Epithelial cell of prostate (primary cell): Measurements from ENCODE around the gene LPAR5.
"Not testable (repeated sequence)": the region's sequence is repeated elsewhere in the genome, so short reads cannot be mapped to it uniquely, and the experiment has no call there.

ENCODE experiments used
- DNase-seq: peaks from one replicate; pipeline ENCODE4 v3.0.0-alpha.2; 2011; ENCODE audit warnings: low read depth, low spot score
- H3K27ac ChIP-seq: fragments of 450-650 bp; 2 replicates; pipeline ENCODE4 v1.5.1; 2017; ENCODE audit warnings: mild to moderate bottlenecking

The LPAR5 gene

GRCh38 chr12:6608592-6609281 is 27.0 kb downstream of the LPAR5 start:
- DNase-seq, result no peak
- H3K27ac ChIP-seq, result peak overlapping the region; percentile 71

GRCh38 chr12:6607751-6608591 is 27.8 kb downstream of the LPAR5 start:
- DNase-seq, result no peak
- H3K27ac ChIP-seq, result peak overlapping the region; percentile 71

GRCh38 chr12:6606331-6607131 is 29.2 kb downstream of the LPAR5 start:
- DNase-seq, result no peak
- H3K27ac ChIP-seq, result peak overlapping the region; percentile 71

DNA sequence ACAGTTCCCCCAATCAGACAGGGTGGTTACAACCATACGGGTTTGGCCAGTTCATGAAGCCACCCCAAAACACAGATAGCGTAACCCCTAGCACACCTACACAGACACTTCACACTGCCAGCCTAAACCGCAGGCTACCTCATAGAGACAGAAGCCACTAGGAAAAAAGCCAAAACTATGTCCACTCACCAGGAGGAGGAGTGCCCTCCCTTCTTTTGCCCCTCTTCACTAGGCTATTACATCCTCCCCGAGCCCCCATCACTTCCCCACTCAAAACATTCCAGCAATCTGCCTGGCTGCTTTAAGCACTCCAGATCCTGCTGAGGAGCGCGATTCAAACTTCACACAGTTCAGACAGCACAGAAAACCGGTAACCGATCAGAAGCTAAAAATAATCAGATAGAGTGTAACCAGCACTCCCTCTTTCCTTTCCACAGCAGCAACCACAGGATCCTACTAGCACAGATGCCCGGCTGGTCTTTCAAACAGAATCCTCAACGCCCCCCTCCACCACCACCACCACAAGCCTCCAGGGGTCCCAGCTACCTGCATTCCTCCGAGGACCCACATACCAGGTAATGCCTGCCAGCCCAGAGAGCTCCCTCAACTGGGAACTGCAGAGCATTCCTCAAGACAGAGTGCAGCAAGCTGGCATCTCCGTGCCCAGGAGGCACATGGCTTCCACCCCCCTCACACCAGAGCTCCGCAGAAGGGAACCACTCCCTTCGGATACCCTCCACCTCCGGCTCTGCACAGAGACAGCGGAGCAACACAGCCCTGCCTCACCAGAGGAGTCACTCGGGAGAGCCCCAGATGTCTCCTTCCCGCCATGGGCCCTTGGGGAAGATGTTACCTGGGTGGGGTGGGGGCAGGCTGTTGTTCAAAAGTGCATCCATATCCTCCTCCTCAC is 30.1 kb downstream of the LPAR5 start:
- no peak for DNase-seq
- peak overlapping the region; percentile 71 for H3K27ac ChIP-seq

- H3K27ac ChIP-seq, result no peak overlapping the region
- DNase-seq, result no peak
Measured at GRCh38 chr12:6604259-6605029, 31.3 kb downstream of the LPAR5 start.

GRCh38 chr12:6603095-6603567 is 32.6 kb downstream of the LPAR5 start:
- DNase-seq, result no peak
- peak overlapping the region; percentile 17 for H3K27ac ChIP-seq

DNA sequence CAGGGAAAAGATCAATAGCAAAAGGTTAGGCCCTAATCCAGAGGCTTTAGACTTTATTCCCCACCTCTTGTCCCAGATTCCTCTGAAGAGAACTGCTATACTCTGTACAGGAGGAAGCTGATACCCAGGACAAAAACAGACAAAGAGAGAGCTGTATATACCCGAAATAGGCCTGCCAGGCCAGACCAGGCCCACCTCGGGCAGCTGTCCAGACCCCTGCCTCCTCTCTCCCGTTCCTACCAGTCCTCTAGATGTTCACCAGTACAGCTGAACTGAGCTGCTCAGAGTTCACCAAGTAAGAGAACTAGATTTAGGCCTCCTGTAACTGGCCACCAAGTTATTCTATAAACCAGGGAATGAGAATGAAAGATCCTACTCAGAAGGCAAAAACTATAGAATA is 33.2 kb downstream of the LPAR5 start:
- no peak overlapping the region for H3K27ac ChIP-seq

GRCh38 chr12:6595673-6596072 is 40.1 kb downstream of the LPAR5 start:
- DNase-seq, H3K27ac ChIP-seq: not testable (repeated sequence)

More for the DNA sequence above, 33.2 kb downstream of the LPAR5 start:
- no peak for DNase-seq

- no peak overlapping the region for H3K27ac ChIP-seq
- no peak for DNase-seq
Measured at GRCh38 chr12:6592087-6592486, 43.7 kb downstream of the LPAR5 start.

DNA sequence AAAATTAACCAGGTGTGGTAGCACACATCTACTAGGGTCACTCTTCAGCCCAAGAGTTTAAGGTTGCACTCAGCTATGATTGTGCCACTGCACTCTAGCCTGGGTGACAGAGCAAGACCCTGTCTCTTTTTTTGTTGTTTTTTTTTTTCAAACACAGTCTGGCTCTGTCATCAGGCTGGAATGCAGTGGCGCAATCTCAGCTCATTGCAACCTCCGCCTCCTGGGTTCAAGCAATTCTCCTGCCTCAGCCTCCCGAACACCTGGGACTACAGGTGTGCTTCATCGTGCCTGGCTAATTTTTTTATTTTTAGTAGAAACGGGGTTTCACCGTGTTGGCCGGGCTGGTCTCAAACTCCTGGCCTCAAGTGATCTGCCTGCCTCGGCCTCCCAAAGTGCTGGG is 49.2 kb downstream of the LPAR5 start:
- not testable (repeated sequence) for DNase-seq, H3K27ac ChIP-seq

DNA sequence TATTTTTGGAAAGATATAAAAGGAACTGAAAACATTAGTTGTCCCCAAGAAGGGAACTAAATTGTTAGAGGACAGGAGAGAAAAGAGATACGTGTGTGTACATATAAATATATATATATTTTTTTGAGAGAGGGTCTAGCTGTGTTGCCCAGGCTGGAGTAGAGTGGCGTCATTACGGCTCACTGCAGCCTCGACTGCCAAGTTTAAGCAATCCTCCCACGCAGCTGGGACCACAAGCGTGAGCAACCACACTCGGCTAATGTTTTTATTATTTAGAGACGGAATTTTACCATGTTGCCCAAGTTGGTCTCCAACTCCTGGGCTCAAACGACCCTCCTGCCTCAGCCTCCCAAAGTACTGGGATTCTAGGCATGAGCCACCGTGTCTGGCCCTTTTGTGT is 51.5 kb downstream of the LPAR5 start:
- no peak overlapping the region for H3K27ac ChIP-seq

DNA sequence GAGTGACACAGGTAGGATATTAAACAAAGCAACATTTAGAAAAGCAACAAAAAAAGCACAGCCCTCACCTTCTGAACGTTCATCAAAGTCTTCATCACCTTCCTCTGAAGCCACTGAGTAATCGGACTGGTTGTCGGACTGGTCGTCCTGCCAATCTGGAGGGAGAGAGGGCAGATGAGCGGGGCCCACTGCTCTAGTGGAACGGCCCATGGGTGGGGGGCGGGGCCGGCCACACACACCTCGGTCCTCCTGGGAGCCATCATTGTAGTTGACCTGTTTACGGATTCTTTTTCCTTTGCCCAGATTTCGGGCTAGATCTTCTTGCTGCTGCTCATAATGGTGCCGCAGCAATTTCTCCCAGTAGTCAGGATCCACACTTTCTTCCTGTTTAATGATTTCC is 52.8 kb downstream of the LPAR5 start:
- no peak overlapping the region for H3K27ac ChIP-seq
- DNase-seq, result no peak

More for the DNA sequence above, 51.5 kb downstream of the LPAR5 start:
- no peak for DNase-seq

GRCh38 chr12:6582196-6582595 is 53.6 kb downstream of the LPAR5 start:
- no peak overlapping the region for H3K27ac ChIP-seq
- DNase-seq, result no peak

DNA sequence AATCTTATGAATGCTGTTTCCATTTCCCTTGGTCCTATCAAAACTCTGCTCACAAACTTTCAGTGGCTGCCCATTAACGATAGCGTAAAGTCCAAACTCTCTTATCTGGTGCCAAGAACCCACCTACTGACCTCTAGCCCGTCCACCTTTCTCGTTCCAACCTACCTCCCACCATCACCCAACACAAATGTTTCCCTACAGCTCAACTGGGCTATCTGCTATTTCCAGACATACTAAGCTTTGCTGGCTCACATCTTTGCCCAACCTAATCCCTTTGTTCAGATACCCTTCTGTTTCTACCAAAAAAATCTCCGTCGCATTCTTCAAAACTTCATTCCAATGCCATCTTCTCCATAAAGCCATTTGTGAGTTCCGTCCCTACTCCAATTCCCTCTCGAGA is 60.1 kb downstream of the LPAR5 start:
- H3K27ac ChIP-seq, result no peak overlapping the region
- no peak for DNase-seq

- H3K27ac ChIP-seq, result no peak overlapping the region
- no peak for DNase-seq
Measured at GRCh38 chr12:6574576-6575295, 61.0 kb downstream of the LPAR5 start.

DNA sequence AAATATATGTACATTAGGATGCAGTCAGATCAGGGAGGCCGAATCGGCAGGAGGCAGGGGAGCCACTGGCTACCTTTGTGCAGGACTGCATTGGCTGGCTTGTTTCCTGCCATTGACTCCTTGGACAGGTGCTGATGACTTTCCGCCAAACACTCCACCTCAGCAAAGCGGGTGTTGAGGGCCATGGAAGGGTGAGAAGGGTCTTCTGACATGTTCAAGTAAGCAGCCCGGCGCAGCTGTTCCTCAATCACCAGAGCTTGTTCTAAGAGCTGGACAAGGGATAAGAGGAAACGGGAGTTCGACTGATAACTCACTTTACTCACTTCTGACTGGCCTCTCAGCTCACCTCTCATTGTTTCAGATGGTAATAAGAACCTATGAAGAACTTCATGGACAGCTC is 62.8 kb downstream of the LPAR5 start:
- no peak for DNase-seq
- no peak overlapping the region for H3K27ac ChIP-seq

GRCh38 chr12:6570264-6570887 is 65.4 kb downstream of the LPAR5 start:
- no peak overlapping the region for H3K27ac ChIP-seq
- DNase-seq, result no peak

DNA sequence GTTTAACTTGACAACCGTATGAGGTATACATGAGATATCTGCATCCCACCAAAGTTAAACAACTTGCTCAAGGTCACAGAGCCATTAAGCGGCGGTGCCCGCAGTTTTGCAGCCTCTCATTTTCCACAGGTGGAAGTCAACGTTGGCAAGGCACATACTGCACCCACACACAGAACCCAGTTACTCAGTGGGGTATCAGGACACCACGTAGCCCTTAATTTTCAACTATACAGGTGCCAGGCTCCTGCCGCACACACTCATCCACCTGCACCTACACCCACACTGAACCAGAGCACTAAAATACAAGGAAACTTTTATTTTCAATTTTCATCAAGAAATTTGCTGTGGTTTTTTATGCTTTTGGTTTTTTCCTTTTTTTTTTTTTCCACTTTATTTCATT is 66.0 kb downstream of the LPAR5 start:
- DNase-seq, result no peak
- no peak overlapping the region for H3K27ac ChIP-seq
